Natural killer cell (primary cell): Measurements from ENCODE around the gene CXCL6. TPM values are rescaled to one million over a fixed set of nuclear protein-coding genes. Genes with fewer than 3 reads are reported as not detected.
A peak's percentile ranks its signal among the peaks of the same experiment; 100 is the strongest.

Experiments
- ATAC-seq, 3 donors: fragments of 150-1000 bp in 2 of 3; fragments of 200-7000 bp in 1 of 3; cut with Tn5 transposase; 1 replicate in 1 of 3; 2 replicates in 2 of 3; pipeline ENCODE4 v1.10.0; 2021; ENCODE audit warnings: mild to moderate bottlenecking in 2 of 3, moderate library complexity in 2 of 3
- DNase-seq, 2 donors: peaks; one replicate each; pipeline versions ENCODE4 v3.0.0 to v3.0.0-alpha.2; 2013 to 2021; ENCODE audit warnings: mixed read lengths in 1 of 2
- H3K27ac ChIP-seq: one replicate; pipeline ENCODE4 v1.5.1; 2013; ENCODE audit warnings: mild to moderate bottlenecking, low read length
- H3K27me3 ChIP-seq: one replicate; pipeline ENCODE4 v1.6.1; 2013; ENCODE audit warnings: low read length; ENCODE audit not compliant: control insufficient read depth, insufficient read depth
- H3K36me3 ChIP-seq: one replicate; pipeline ENCODE4 v1.6.1; 2013; ENCODE audit warnings: low read length; ENCODE audit not compliant: control insufficient read depth, insufficient read depth
- H3K4me1 ChIP-seq: one replicate; pipeline ENCODE4 v1.6.1; 2013; ENCODE audit warnings: low read length; ENCODE audit not compliant: control insufficient read depth, insufficient read depth
- H3K4me3 ChIP-seq: one replicate; pipeline ENCODE4 v1.5.1; 2013; ENCODE audit warnings: low read length
- H3K9me3 ChIP-seq: one replicate; pipeline ENCODE4 v1.6.1; 2013; ENCODE audit warnings: low read length; ENCODE audit not compliant: control insufficient read depth, insufficient read depth
- H3K27ac Mint-ChIP-seq, 2 donors: one replicate each; pipeline ENCODE4 v1.8.0; 2022; ENCODE audit warnings: mild to moderate bottlenecking in 2 of 2, mixed read lengths in 2 of 2, moderate library complexity in 1 of 2
- H3K27me3 Mint-ChIP-seq, 2 donors: one replicate each; pipeline ENCODE4 v1.8.0; 2022; ENCODE audit warnings: low read depth in 2 of 2, mixed read lengths in 2 of 2
- H3K36me3 Mint-ChIP-seq: one replicate; pipeline ENCODE4 v1.8.0; 2022; ENCODE audit warnings: mixed read lengths
- H3K4me1 Mint-ChIP-seq, 2 donors: one replicate each; pipeline ENCODE4 v1.8.0; 2022; ENCODE audit warnings: mixed read lengths in 2 of 2
- H3K4me3 Mint-ChIP-seq: one replicate; pipeline ENCODE4 v1.8.0; 2022; ENCODE audit warnings: mild to moderate bottlenecking, moderate library complexity, mixed read lengths
- H3K9me3 Mint-ChIP-seq, 2 donors: one replicate each; pipeline ENCODE4 v1.8.0; 2022; ENCODE audit warnings: mixed read lengths in 2 of 2
- WGBS: methylation state at CpG from one replicate; pipeline ENCODE4 v1.1.7; 2013; ENCODE audit warnings: missing lambda C conversion rate; ENCODE audit not compliant: insufficient coverage; 5-methylcytosine and 5-hydroxymethylcytosine counted together
- intact Hi-C: fragments of 100-400 bp; cut with micrococcal nuclease; formaldehyde crosslinking; loops from one replicate; pipeline ENCODE4 v1.14.2; 2022
- total RNA-seq, 4 donors: library from RNA; stranded (reverse); fragments of 120-200 nt in 1 of 4; gene quantifications; one replicate each; pipeline versions ENCODE4 v1.2.3 to v1.2.4, GENCODE V29; 2013 to 2022
- TF ChIP-seq, protein P1 (sequence below): fragments of 200-600 bp; IDR thresholded peaks from one replicate; pipeline ENCODE4 v1.8.0; 2022; ENCODE audit warnings: antibody characterized with exemption

CXCL6 gene
- total RNA-seq, 3 donors from 2014 or later (not counting 1 experiment from before 2014, with no cell fraction given), result not detected

DNA sequence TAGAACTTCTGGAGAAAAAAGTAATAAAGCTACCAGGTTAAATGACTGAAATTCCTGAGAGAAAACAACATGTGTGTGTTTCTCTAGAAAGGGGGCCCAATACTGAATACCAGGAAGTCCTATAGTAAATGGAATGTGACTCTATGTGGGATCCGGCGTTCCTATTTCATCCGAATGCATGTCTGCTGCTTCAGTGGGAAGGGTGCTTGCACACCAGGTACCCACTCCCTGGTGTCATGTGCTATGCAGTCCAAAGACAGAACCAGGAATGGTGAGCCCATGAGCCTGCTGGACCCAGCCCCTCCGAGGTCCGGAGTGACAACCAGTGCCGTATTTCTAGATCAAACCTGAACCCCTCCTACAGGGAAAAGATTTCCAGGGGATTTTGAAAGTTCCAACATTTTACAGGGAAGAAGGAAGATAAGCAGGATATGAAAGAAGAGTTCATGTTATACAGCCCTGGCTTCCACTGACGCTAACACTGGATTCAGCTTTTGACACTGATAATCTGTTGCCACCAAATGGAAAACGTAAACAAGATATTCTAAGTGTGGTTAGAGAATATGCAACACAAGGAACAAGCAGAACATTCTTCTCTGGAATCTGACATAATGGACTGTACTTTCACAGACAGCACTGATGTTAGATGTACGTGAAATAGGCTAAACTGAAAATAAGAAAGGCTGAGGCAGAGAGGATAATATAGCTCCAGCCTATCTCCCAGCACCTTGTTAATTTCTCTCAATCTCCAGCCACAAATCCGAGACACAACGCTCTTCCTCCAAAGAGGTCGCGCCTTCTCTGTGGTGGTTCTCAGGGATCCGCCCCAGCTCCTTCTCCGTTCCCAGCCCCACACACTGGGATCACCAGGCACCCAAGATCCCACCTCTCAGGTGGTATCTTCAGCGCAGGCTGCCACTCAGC lies 32.0 kb downstream of the CXCL6 start:
- Mint-ChIP-seq H3K4me1 (no peaks in the 10 kb centered on the region), H3K36me3 (no peaks in the 10 kb centered on the region), H3K27me3 (peaks cover 0 to 10% of the 10 kb centered on the region in 2 donors), H3K9me3 (peaks cover 0 to 3% of the 10 kb centered on the region in 2 donors), H3K4me3 (no peak overlapping the region), H3K27ac (no peak overlapping the region)
- intact Hi-C loops, result no loop called here
- no peak overlapping the region for H3K27ac ChIP-seq
- H3K9me3 ChIP-seq, result no peaks in the 10 kb centered on the region
- DNase-seq, result no peak
- 49% methylated on average over 16 of the region's 16 CpGs for WGBS
- H3K4me3 ChIP-seq, result no peak overlapping the region
- no peaks in the 10 kb centered on the region for H3K36me3 ChIP-seq
- peaks cover 6% of the 10 kb centered on the region for H3K4me1 ChIP-seq
- TF ChIP-seq, protein P1, sequence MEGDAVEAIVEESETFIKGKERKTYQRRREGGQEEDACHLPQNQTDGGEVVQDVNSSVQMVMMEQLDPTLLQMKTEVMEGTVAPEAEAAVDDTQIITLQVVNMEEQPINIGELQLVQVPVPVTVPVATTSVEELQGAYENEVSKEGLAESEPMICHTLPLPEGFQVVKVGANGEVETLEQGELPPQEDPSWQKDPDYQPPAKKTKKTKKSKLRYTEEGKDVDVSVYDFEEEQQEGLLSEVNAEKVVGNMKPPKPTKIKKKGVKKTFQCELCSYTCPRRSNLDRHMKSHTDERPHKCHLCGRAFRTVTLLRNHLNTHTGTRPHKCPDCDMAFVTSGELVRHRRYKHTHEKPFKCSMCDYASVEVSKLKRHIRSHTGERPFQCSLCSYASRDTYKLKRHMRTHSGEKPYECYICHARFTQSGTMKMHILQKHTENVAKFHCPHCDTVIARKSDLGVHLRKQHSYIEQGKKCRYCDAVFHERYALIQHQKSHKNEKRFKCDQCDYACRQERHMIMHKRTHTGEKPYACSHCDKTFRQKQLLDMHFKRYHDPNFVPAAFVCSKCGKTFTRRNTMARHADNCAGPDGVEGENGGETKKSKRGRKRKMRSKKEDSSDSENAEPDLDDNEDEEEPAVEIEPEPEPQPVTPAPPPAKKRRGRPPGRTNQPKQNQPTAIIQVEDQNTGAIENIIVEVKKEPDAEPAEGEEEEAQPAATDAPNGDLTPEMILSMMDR, result no peak
- no peak for ATAC-seq
- no peaks in the 10 kb centered on the region for H3K27me3 ChIP-seq

DNA sequence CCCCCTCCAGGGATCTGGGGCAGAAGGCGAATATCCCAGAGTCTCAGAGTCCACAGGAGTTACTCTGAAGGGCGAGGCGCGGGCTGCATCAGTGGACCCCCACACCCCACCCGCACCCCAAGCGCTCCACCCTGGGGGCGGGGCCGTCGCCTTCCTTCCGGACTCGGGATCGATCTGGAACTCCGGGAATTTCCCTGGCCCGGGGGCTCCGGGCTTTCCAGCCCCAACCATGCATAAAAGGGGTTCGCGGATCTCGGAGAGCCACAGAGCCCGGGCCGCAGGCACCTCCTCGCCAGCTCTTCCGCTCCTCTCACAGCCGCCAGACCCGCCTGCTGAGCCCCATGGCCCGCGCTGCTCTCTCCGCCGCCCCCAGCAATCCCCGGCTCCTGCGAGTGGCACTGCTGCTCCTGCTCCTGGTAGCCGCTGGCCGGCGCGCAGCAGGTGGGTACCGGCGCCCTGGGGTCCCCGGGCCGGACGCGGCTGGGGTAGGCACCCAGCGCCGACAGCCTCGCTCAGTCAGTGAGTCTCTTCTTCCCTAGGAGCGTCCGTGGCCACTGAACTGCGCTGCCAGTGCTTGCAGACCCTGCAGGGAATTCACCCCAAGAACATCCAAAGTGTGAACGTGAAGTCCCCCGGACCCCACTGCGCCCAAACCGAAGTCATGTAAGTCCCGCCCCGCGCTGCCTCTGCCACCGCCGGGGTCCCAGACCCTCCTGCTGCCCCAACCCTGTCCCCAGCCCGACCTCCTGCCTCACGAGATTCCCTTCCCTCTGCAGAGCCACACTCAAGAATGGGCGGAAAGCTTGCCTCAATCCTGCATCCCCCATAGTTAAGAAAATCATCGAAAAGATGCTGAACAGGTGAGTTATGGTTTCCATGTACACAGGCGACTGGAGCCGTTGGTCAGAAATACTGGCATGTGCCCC lies 32.9 kb downstream of the CXCL6 start, which contains the start of gene CXCL1:
Gene CXCL1, plus strand, starts transcription at position 264 of the 926 bp plus-strand sequence. Its CDS starts 78 bp downstream, at position 342.
- ATAC-seq (peak in 1 of 3 donors; percentile 64), DNase-seq (no peak)
- H3K4me1 ChIP-seq, result peaks cover 6% of the 10 kb centered on the region
- no peaks in the 10 kb centered on the region for H3K27me3 ChIP-seq
- Mint-ChIP-seq H3K27ac (no peak within 1 kb of the TSS), H3K27me3 (peaks cover 0 to 10% of the 10 kb centered on the region in 2 donors), H3K36me3 (no peaks in the 10 kb centered on the region), H3K4me1 (no peaks in the 10 kb centered on the region), H3K4me3 (no peak within 1 kb of the TSS), H3K9me3 (peaks cover 0 to 3% of the 10 kb centered on the region in 2 donors)
- no peak within 1 kb of the TSS for H3K27ac ChIP-seq
- 14% methylated on average over 61 of the region's 61 CpGs for WGBS
- no peaks in the 10 kb centered on the region for H3K36me3 ChIP-seq
- no peak within 1 kb of the TSS for H3K4me3 ChIP-seq
- intact Hi-C loops, result no loop called here
- no peaks in the 10 kb centered on the region for H3K9me3 ChIP-seq
- TF ChIP-seq, protein P1, result no peak

DNA sequence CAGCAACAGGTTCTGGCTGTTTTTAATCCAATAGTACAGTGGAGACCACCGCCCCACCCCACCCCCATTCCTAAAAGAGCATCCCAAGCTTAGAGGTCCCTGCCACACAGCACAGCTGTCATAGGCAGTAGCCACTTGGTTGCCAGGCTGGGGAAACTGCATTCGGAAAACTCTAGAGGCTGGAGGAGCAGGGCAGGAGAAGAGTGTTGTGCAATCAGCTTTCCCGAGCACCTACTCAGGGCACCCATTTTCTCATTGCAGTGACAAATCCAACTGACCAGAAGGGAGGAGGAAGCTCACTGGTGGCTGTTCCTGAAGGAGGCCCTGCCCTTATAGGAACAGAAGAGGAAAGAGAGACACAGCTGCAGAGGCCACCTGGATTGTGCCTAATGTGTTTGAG lies 33.8 kb downstream of the CXCL6 start:
- Mint-ChIP-seq H3K36me3 (no peaks in the 10 kb centered on the region), H3K4me3 (no peak overlapping the region), H3K4me1 (no peaks in the 10 kb centered on the region), H3K27me3 (peaks cover 0 to 10% of the 10 kb centered on the region in 2 donors), H3K27ac (no peak overlapping the region), H3K9me3 (peaks cover 2 to 3% of the 10 kb centered on the region in 2 donors)
- intact Hi-C loops, result no loop called here
- H3K4me3 ChIP-seq, result no peak overlapping the region
- ATAC-seq (no peak), DNase-seq (no peak)
- no peaks in the 10 kb centered on the region for H3K36me3 ChIP-seq
- H3K4me1 ChIP-seq, result peaks cover 6% of the 10 kb centered on the region
- no peak overlapping the region for H3K27ac ChIP-seq
- no peaks in the 10 kb centered on the region for H3K27me3 ChIP-seq
- 100% methylated on average over 3 of the region's 3 CpGs for WGBS
- H3K9me3 ChIP-seq, result no peaks in the 10 kb centered on the region
- TF ChIP-seq, protein P1, result no peak
